ENCODE measurements around the gene MYO7A.
A peak's percentile ranks its signal among the peaks of the same experiment; 100 is the strongest.

MYO7A gene

DNA sequence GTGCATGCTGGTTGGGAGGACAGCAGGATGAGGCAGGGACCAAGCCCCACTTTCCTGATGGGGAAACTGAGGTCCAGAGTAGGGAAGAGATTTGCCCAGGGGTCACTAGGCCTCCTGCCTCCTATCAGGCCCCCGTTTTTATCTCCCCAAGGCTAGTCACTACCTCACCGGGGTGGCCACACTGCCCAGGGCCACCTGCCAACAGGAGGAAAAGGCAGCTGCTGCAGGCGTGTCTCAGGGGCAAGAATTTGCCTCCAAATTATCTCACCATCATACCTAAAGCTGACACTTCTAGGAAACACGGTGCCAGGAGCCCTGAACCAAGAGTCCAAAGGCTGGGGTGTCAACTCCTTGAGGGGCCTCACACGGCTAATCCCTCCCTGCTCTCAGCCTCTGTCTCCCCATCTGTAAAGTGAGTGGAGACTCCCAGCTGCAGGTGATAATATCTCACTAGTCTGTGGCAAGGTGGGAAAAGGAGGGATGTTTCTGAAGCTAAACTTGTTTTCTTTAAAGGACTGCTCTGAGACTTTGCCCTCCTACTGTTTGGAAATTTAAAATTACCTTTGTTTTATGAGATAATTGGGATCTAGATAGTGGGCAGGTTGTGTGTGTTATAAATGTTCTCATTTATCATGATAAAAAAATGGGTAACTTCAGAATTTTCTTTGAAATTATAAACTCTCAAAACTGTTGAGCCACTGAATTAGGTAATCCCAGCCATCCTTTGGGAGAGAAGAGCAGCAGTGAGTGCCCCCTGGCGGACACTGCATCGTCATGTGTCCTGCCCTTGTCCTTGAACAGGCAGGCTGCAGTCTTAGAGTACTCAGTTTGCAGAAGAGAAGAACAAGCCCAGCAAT, 60.0 kb downstream of the MYO7A start:
- peak; percentile 92 for DNase-seq

DNA sequence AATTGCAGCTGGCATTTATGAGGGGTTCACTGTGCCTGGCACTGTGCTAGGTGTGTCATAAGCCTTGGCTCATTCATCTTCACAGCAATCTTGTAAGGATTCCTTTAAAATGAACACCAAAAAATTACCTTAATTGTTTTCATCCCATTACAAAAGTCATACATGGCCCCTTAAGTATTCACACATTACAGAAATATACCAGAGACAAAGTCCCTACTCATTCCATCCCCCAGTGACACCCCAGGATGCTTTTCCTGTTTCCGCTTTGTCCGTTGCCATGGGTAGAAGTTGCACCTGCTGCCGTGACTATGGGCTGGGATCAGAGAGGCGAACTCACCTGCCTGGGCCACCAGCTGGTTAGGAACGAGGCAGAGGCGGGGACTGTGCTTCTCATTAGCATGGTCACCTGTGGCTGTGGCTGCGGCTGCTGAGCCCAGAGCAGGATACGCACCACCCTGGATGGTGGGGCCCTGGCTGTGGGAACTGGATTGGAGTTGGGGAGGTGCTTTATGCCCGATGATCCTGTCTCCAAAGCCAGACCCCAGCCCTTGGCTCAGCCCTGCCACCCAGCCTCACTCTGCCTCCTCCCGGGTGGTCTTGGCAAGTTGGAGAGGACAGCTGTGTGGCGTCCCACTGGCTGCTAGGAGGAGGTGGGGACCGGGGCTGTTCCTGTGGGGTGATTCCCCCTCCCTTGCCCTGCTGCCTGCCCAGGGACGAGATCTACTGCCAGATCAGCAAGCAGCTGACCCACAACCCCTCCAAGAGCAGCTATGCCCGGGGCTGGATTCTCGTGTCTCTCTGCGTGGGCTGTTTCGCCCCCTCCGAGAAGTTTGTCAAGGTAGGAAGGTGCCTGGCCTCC, 60.8 kb downstream of the MYO7A start:
- DNase-seq, result no peak

DNA sequence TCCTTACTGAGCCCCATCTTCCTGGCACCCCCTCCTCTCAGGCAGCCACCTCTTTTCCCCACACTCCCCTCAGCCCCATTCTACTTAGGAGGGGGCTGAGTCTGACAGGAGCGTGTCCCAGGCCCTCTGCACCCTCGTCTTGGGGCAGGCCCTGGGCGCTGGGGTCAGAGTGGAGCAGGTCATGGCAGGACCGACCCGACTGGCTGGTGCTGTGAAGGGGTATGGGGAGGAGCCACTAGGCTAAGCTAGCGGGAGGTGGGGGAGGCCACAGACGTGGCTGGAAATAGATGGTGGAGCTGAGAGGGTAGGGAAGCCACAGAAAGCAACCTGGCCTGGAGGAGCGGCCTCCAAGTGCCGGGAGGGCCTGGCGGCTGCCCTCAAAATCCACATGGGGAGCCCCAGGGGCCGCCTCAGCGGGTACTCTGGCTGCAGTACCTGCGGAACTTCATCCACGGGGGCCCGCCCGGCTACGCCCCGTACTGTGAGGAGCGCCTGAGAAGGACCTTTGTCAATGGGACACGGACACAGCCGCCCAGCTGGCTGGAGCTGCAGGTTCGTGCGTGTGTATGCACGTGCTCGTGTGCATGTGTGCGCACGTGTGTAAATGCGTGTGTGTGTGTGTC, 61.7 kb downstream of the MYO7A start:
- DNase-seq, result no peak

DNA sequence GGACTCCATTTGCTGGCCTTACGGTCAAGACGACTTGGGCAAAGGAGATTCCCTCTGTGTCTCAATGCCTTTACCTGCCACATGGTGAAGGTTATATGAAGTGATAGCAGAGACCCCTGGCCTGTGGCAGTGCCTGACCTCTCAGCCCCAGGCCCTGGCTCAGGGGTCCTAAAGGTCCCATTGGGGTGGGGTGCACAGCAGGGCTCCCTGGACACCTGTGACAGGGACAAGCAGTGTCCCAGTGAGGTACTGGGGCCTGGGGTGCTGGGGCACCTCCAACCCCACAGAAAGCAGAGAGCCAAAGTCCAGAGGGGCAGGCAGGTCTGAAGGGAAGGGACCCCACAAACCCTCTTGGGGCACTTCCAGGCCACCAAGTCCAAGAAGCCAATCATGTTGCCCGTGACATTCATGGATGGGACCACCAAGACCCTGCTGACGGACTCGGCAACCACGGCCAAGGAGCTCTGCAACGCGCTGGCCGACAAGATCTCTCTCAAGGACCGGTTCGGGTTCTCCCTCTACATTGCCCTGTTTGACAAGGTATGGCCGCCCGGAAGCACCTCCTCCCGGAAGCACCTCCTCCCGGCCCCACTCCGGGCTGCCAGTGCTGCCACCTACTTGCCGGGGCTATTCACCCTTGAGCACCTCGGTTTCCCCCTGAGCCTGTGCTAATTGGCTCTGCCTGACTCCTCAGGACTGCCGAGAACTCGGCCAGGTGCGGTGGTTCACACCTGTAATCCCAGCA, 62.5 kb downstream of the MYO7A start:
- no peak for DNase-seq

DNA sequence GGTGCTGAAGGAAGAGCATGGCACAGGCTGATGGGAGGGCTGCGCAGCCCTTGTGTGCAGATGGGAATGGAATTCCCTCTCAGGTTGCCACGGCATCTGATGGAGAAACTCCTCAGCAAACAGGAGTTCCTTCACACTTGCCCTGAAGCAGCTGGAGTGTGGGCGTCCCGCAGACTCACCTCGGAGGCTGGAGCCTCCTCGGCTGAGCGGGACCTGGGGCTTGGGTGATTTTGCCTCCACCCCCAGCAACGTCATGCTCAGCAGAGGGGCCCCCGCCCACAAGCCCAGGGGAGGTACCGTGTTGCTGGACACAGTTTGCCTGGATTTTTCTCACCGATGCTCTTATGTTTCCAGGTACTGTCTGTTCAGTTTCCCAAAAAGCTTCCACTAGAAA, 63.4 kb downstream of the MYO7A start:
- DNase-seq, result no peak

DNA sequence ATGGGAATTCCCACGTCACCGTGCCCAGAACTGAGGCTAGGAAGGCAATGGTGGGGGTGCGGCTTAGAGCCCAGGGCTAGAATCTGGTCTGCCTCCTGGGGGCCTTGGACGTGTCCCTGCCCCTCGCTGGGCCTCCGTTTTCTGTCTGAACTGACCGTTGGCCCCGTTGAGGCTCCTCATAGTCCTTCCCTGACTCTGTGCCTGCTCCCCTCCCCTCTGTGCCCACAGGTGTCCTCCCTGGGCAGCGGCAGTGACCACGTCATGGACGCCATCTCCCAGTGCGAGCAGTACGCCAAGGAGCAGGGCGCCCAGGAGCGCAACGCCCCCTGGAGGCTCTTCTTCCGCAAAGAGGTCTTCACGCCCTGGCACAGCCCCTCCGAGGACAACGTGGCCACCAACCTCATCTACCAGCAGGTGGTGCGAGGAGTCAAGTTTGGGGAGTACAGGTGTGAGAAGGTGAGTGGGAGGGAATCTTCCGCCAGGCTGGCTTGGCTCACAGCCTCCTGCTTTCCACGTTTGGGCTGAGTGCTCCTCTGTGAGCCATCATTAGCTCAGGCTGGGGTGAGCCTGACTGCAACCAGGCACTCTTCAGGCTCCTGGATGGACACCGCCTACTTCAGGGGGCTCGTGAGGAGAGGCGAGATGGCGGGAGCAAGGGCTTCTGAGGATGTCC, 63.9 kb downstream of the MYO7A start:
- peak; percentile 65 for DNase-seq

DNA sequence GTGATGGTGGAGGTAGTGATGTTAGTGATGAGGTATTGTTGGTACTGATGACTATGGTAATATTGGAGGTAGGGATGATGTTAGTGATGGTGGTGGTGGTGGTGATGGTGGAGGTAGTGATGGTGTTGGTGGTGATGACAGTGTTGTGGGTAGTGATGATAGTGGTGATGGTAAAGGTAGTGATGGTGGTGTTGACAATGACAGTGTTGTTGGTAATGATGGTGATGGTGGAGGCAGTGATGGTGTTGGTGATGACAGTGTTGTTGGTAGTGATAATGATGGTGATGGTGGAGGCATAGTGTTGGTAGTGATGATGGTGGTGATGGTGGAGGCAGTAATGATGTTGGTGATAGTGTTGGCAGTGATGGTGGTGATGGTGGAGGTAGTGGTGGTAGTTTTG, 65.1 kb downstream of the MYO7A start:
- no peak for DNase-seq

DNA sequence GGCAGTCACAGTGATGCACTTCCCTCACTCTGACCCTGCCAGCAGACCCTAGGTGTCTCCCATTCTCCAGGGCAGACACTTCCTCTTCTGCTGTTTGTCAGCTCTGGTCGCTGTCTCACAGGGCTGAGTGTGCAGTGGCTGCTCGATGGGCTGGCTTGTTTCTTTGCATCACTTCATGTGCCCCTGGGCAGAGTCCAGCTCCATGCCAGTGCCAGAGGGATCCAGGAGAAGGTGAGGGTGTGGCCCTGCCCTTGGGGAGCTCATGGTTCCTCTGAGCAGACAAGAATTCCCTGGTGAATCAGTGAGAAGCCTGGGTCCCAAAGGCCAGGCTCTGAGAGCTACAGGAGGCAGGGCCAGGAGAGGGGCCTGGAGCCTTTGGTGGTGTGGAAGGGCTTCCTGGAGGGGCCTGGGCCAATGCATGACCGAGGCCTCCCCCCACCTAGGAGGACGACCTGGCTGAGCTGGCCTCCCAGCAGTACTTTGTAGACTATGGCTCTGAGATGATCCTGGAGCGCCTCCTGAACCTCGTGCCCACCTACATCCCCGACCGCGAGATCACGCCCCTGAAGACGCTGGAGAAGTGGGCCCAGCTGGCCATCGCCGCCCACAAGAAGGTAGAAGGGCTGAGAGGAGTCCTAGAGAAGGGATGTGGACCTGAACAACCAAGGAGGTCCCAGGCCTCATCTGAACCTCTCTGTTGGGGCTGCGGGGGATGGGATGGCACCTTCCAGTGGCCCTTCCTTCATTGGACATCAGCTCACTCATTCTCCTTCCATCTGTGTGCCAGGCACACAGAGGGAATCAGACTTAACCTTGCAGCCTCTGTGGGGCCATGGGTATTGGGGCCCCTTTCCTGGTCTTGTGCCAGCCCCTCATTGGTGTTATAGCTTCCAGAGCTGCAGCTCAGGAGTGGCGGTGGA, 66.1 kb downstream of the MYO7A start:
- no peak for DNase-seq

DNA sequence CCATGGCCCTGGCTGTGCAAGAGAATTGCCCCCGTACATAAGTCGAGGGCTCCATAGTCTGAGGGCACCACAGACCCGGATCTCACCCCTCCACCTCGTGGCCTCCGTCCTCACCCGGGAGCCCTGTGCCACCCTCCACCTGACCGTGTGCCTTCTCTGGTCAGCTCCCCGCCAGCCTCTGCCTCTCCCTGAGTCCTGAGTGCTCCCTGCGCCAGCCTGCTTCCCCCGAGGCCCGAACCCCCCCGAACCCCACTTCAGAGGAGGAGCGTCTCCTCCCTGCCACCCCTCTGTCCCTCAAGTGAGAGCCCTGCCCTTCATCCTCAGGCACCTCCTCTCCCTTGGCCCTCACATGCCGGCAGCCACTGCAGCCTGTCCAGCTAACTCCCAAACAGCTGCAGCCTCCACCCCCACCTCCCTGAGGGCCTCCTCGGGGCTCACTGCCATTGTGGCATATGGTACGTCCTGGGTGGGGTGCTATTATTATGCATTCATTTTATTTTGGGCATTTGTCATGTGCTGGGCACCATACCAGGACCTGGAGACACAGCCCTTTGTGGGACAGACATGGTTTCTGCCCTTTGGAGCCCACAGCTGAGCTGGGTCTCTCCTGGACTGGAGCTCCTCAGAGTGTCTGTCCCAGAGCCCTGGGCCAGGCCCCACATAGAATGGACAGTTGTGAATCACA, 67.2 kb downstream of the MYO7A start:
- no peak for DNase-seq

DNA sequence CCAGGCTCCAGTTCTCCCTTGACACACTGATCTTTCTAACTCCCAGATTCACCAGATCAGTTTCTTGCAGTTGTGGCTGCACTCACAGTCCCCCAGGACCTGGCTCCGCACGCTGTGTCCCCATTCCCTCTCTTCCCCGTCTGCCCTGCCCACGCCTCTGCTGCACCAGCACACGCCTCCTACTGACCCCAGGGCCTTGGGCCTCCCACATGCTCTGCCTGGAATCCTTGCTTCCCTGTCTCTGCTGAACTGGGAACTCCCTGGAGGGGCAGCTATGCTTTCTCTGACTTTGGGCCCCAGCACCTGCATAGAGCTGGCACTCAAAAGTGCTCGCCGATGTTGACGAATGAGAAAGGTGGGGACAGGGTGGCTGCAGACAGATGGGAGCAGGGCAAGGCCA, 68.9 kb downstream of the MYO7A start:
- DNase-seq, result no peak

DNA sequence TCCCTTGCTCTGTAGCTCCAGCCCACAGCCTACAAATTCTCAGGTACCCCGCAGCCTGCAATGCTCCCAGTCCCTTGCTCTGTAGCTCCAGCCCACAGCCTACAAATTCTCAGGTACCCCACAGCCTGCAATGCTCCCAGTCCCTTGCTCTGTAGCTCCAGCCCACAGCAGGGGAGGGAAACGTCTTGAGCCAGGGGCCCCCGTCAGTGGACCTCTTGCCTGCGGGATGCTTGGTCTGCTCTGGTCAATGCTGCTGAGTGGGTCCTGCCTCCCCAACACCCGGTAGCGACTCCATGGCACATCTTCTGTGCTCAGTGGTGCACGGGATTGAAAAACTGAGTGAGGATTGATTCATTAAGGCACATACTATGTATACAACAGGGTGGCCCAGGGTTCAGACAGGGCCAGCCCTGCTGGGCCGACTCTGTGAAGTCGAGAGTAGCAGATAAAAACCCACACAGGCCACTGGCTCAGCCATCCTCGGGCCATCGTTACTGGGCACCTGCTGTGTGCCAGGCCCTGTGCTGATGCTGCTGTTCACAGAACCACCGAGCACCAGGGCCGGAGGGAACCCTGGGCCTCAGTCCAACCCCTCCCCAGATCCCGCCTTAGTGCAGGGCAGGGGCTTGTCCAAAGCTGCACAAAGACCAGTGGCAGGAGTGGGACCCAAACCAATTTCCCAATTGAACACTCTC, 69.7 kb downstream of the MYO7A start:
- no peak for DNase-seq

DNA sequence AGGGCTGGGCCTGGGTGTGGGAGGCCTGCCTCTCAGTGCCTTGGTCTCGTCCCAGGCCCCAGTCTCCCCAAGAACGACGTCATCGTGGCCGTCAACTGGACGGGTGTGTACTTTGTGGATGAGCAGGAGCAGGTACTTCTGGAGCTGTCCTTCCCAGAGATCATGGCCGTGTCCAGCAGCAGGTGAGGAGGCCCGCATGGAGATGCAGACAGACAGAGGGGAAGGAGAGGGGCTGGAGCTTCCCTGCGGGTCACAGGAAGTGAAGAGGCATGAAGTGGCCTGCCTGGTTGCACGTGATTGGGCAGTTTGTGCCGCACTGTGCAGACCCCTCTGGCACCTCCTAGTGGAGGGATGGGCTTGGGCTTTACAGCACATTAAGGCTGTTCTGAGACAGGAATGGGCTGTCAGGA, 70.4 kb downstream of the MYO7A start:
- DNase-seq, result peak; percentile 70

DNA sequence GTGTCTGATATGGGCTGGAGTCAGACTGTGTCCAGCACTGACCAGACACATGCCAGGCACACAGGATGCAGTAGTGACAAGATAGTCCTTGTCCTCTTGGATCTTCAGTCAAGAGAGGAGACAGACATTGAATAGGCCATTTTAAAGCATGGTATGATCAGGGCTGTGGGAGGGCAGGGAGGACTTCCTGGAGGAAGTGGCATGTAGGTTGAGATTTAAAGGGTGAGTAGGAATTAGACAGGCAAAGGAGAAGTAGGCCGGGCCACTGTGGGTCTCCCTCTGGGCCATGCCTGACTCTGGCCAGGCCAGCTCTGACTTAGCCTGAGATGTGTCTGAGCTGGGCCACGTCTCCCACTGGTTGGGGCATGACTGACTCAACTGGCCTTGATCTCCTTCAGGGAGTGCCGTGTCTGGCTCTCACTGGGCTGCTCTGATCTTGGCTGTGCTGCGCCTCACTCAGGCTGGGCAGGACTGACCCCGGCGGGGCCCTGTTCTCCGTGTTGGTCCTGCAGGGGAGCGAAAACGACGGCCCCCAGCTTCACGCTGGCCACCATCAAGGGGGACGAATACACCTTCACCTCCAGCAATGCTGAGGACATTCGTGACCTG, 71.2 kb downstream of the MYO7A start:
- no peak for DNase-seq

DNA sequence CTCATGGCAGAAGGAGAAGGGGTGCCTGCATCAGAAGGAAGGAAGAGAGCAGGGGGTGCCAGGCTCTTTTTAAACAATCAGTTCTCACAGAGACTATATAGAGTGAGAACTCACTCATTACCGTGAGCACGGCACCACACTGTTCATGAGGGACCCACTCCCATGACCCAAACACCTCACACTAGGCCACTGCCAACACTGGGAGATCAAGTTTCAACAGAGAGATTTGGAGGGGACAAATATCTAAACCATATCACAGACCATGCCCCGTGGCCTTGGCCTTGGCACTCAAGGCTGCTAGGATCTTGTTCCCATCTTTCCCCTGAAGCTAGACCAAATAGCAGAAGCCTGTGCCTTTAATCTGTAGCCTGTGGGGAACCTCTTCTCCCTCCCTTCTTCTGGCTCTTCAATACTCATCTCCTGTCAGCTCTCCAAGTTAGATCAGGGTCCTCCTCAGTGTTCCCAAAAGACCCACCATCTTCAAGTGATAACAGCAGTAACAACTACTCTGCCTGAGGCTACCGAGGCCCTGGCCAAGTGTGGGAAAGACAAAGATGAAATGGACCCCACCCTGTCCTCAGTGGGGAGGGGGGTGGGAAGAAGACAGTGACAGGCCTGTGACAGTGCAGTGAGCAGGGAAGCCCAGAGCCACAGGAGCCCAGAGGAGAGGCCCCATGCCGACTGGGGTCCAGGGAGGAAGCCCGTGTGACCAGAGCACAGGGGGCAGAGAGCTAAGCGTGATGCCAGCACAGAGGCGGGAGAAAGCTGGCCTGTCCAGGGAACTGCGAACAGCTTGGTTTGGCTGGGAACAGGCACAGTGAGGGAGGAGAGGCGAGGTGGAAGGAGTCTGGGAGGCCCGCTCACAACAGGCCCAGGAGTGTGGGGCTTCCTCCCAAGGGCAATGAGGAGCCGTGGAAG, 72.6 kb downstream of the MYO7A start:
- DNase-seq, result no peak

DNA sequence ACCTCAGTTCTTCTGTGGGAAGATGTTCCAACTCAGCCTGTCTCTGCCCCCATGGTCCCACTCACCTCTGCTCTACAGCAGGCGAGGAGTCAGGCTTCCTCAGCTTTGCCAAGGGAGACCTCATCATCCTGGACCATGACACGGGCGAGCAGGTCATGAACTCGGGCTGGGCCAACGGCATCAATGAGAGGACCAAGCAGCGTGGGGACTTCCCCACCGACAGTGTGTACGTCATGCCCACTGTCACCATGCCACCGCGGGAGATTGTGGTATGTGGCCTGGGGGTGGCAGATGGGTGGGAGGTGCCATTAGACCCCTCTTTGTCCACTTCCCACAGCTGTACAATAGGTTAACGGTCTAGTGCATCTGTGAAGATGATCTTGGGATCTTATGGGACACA, 73.3 kb downstream of the MYO7A start:
- DNase-seq, result no peak

DNA sequence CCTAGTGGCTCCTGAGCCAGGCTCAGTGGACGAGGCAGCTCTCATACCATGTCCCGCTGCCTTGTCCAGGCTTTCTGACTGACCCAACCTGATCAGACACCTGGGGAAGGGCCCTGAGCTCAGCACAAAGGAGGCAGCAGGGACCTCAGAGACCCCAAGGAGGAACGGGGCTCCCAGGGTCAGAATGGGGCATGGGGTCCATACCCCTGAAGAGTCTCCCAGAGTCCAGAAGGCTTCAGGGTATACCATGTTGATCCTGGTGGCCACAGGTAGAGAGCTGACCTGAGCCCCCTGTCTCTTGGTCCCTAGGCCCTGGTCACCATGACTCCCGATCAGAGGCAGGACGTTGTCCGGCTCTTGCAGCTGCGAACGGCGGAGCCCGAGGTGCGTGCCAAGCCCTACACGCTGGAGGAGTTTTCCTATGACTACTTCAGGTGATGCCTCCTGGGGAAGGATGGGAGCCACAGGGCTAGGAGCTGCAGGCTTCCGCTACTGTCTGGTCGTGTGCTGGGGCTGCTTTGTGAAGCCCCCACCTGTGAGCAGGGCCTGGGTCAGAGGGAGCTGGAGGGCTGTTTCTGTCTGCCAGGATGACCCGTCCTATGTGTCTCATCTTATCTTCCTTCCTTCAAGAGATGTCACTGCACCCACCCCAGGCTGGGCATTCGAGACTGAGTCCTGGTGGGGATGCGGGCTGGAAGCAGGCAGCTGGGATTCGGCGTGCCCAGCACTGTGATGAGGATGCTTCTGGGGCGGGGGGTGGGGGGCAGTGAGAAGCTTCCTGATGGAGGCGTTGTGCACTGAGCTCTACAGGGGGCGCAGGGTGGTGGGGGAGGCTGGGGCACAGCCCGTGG, 74.2 kb downstream of the MYO7A start:
- DNase-seq, result no peak
